Esophagus squamous epithelium (tissue), 5 donors: Measurements from ENCODE around the gene MRPS10. TPM values are rescaled to one million over a fixed set of nuclear protein-coding genes. Genes with fewer than 3 reads are reported as not detected.
"Not testable (repeated sequence)": the region's sequence is repeated elsewhere in the genome, so short reads cannot be mapped to it uniquely, and the experiment has no call there.

Experiments
- DNase-seq: peaks from one replicate; lab custom pipeline; 2025; lab: John Stamatoyannopoulos, UW
- H3K27ac ChIP-seq, 4 donors: fragments of 200-600 bp; sonication (generic); one replicate each; pipeline ENCODE4 v1.5.1; 2016 to 2019; ENCODE audit warnings: mild to moderate bottlenecking in 1 of 4
- H3K27me3 ChIP-seq, 4 donors: fragments of 200-600 bp; sonication (generic); 1 replicate in 3 of 4; 2 replicates in 1 of 4; pipeline versions ENCODE4 v1.5.1 to v1.6.0; 2017 to 2021; ENCODE audit warnings: antibody characterized with exemption in 1 of 4
- H3K36me3 ChIP-seq, 3 donors: fragments of 200-600 bp; sonication (generic); one replicate each; pipeline ENCODE4 v1.5.1; 2016 to 2019
- H3K4me1 ChIP-seq, 3 donors: fragments of 200-600 bp; sonication (generic); one replicate each; pipeline ENCODE4 v1.5.1; 2017 to 2019
- H3K4me3 ChIP-seq, 4 donors: fragments of 200-600 bp; sonication (generic); 1 replicate in 3 of 4; 2 replicates in 1 of 4; pipeline ENCODE4 v1.5.1; 2016 to 2019; ENCODE audit warnings: mild to moderate bottlenecking in 2 of 4, moderate library complexity in 1 of 4
- H3K9me3 ChIP-seq, 3 donors: fragments of 200-600 bp; sonication (generic); one replicate each; pipeline ENCODE4 v1.5.1; 2016 to 2019
- POLR2A ChIP-seq, 4 donors: fragments of 450-650 bp; IDR thresholded peaks; one replicate each; pipeline ENCODE4 v1.6.1; 2017; ENCODE audit warnings: antibody characterized with exemption in 4 of 4, mild to moderate bottlenecking in 4 of 4, moderate library complexity in 3 of 4
- WGBS, 2 donors: methylation state at CpG; one replicate each; pipeline ENCODE4 v1.1.5; 2018; 5-methylcytosine and 5-hydroxymethylcytosine counted together
- intact Hi-C: fragments of 100-400 bp; cut with DNase I; formaldehyde crosslinking; loops from one replicate; pipeline ENCODE4 v1.15.0; 2022
- total RNA-seq, 4 donors: library from RNA; depleted of rRNA; stranded (reverse); fragments of >200 nt; gene quantifications; one replicate each; pipeline ENCODE4 v1.1.0, GENCODE V29; 2016
- TF ChIP-seq, protein P1 (sequence below), 6 experiments: fragments of 450-650 bp in 4 of 6; fragments of 200-600 bp in 2 of 6; sonication (generic) in 2 of 6; IDR thresholded peaks; one replicate each; pipeline ENCODE4 v1.5.1; 2016 to 2019; ENCODE audit warnings: antibody characterized with exemption in 6 of 6, mild to moderate bottlenecking in 4 of 6, moderate library complexity in 4 of 6
- donor health status: DM: yes; HTN: yes; CAD: no.

The MRPS10 gene
- total RNA-seq, 4 donors from 2014 or later, result 40.3 to 70.3 (median 46.2) TPM

DNA sequence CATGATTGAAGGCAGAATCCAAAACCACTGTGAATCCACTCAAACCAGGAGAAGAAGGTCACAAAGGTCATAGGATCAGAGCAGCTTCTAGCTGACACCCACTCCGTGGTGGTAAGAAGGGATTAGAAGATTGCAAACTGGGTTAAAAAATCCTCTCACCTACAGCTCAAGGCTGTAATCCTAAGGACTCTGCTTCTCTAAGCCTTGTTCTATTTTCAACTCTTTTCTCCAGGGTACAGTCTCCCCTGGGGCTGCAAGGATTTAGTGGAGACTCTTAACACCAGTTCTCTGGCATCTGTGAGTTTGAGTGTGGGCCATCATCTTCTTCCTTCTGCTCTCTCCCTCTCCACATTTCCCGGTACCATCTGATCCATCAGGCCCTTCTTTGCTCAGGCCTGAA, 44.6 kb downstream of the MRPS10 start, which contains the start of gene GUCA1A:
GUCA1A (plus strand) TSS at position 264 of the 400 bp plus-strand sequence. CDS start 250 bp downstream, outside the sequence.
- no peaks in the 10 kb centered on the region for H3K4me1 ChIP-seq
- H3K9me3 ChIP-seq, result no peaks in the 10 kb centered on the region
- H3K36me3 ChIP-seq, result no peaks in the 10 kb centered on the region
- H3K27ac ChIP-seq, result no peak within 1 kb of the TSS
- no peak for DNase-seq
- WGBS, 2 donors, result 94 to 100% methylated on average over 2 of the region's 2 CpGs
- TF ChIP-seq, protein P1, sequence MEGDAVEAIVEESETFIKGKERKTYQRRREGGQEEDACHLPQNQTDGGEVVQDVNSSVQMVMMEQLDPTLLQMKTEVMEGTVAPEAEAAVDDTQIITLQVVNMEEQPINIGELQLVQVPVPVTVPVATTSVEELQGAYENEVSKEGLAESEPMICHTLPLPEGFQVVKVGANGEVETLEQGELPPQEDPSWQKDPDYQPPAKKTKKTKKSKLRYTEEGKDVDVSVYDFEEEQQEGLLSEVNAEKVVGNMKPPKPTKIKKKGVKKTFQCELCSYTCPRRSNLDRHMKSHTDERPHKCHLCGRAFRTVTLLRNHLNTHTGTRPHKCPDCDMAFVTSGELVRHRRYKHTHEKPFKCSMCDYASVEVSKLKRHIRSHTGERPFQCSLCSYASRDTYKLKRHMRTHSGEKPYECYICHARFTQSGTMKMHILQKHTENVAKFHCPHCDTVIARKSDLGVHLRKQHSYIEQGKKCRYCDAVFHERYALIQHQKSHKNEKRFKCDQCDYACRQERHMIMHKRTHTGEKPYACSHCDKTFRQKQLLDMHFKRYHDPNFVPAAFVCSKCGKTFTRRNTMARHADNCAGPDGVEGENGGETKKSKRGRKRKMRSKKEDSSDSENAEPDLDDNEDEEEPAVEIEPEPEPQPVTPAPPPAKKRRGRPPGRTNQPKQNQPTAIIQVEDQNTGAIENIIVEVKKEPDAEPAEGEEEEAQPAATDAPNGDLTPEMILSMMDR (IDR thresholded peaks at IDR 0.05), result no peak
- no peak for TF ChIP-seq POLR2A (IDR thresholded peaks at IDR 0.05)
- H3K27me3 ChIP-seq, result peaks cover 0 to 4% (median 0%) of the 10 kb centered on the region in 4 donors
- intact Hi-C loops, result no loop called here
- H3K4me3 ChIP-seq, result no peak within 1 kb of the TSS

DNA sequence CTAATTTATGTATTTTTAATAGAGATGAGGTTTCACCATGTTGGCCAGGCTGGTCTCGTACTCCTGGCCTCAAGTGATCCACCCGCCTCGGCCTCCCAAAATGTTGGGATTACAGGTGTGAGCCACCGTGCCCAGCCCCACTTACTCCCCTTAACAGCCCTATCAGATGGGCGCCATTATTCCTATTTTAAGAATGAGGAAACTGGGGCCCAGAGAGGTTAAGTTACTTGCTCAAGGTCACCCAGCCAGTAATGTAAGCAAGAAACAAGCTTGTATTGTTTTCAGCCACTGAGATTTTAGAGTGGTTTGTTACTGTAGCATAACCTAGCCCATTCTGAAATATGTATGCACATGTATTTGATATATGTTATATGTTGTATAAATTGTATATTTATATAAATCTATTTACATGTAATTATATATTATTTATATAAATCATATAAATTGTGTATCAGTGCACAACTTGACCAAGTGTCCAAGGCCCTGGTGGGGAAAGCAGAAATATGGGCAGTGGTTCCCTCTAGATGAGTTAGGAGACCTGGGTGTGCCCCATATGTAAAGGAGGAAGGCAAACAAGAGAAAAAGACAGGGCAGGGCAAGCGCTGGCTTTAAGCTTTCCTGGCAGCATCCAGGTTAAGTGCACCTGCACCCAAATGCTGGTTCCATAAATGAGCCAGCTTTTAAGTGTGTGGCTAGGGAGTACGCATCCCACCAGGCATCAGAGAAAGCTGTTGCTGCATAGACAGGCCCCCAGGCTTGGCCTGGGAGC, 45.7 kb downstream of the MRPS10 start:
- Histone ChIP-seq H3K4me3 (no peak overlapping the region), H3K4me1 (peaks cover 0 to 1% (median 0%) of the 10 kb centered on the region in 3 donors), H3K27me3 (no peaks in the 10 kb centered on the region), H3K9me3 (no peaks in the 10 kb centered on the region), H3K36me3 (no peaks in the 10 kb centered on the region), H3K27ac (no peak overlapping the region)
- no peak for TF ChIP-seq POLR2A (IDR thresholded peaks at IDR 0.05)
- TF ChIP-seq, protein P1 (IDR thresholded peaks at IDR 0.05), result no peak
- DNase-seq, result no peak
- intact Hi-C loops, result no loop called here
- WGBS, 2 donors, result 66 to 91% methylated on average over 4 to 7 of the region's 7 CpGs

DNA sequence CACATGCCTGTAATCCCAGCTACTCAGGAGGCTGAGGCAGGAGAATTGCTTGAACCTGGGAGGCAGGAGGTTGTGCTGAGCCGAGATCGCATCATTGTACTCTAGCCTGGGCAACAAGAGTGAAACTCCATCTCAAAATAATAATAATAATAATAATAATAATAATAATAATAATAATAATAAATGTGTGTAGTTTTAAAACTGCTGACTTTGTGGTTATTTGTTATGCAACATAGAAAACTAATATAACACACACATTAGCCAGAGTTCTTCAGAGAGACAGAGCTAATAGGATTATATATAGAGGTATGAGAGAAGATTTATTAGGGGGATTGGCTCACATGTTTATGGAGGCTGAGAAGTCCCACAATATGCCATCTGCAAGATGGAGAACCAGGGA, 47.9 kb downstream of the MRPS10 start:
- not testable (repeated sequence) for H3K4me3 ChIP-seq, H3K9me3 ChIP-seq, DNase-seq, H3K27me3 ChIP-seq, H3K27ac ChIP-seq, H3K36me3 ChIP-seq
- H3K4me1 ChIP-seq, result peaks cover 0 to 11% (median 0%) of the 10 kb centered on the region in 3 donors
- intact Hi-C loops, result loop anchor here (10.0 kb wide), 1 partner anchor 45 kb away; the partner anchor contains the start of gene MRPS10
- 42 to 50% methylated on average over 2 of the region's 2 CpGs for WGBS, 2 donors

DNA sequence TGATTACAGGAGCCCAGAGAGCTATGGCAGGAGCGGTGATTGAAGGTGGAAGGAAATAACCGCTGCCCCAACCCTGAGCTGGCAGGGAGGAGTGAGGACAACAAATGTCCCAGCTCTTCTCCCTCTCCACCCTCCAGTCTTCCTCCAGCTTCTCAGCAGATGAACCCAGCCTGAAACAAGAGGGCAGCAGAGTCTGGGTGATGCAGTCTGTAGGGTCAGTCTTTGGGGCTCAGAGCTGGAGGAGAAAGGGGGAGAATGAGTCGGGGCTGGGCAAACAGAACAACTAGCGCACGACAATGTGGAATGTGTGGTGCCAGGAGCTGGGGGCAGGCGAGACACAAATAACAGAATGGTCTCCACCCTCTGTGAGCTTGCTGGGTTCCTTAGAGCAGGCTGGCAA, 49.0 kb downstream of the MRPS10 start:
- TF ChIP-seq POLR2A (IDR thresholded peaks at IDR 0.05), result no peak
- TF ChIP-seq, protein P1 (IDR thresholded peaks at IDR 0.05), result no peak
- Histone ChIP-seq H3K4me1 (peaks cover 0 to 17% (median 0%) of the 10 kb centered on the region in 3 donors), H3K27me3 (no peaks in the 10 kb centered on the region), H3K4me3 (no peak overlapping the region), H3K27ac (no peak overlapping the region), H3K9me3 (no peaks in the 10 kb centered on the region), H3K36me3 (no peaks in the 10 kb centered on the region)
- DNase-seq, result no peak
- intact Hi-C loops, result loop anchor here (10.0 kb wide), 1 partner anchor 46 kb away; the partner anchor contains the start of gene MRPS10
- WGBS, 2 donors, result 70 to 86% methylated on average over 6 of the region's 6 CpGs

DNA sequence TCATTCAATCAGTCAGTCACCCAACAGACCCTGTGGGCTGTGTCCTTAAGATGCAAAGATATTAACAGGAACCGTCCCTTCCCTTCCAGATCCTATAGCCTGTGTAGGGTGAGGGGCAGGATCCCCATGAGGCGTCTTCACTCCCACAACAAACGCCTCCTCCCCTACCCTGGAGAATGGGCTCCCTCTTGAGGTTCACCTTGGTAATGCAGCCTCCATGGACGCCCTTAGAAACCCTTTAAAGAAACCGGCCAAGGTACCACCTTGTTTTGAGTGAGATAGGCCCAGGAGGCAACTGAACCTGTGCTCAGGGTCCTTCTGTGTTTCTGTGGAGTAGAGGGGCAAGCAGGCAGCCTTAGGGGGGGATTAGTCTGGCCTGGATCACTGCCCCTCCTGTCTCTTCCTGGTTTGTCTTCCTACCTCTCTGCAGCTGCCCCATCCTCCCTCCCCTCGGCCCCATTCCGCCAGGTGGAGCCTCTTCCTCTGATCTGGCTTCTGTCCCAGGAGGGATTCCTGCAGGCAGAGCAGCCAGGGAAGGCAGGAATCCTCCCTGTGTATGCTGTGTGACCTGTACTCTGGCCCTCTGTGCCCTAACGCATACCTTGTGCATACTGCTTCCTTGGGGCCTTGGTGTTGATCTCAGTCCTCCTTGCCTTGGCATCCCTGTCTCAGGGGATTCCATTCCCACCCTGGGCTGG, 51.1 kb downstream of the MRPS10 start:
- TF ChIP-seq, protein P1 (IDR thresholded peaks at IDR 0.05), result peak; percentile 82 to 97 (median 96)
- TF ChIP-seq POLR2A (IDR thresholded peaks at IDR 0.05), result no peak
- intact Hi-C loops, result loop anchor here (2.0 to 10.0 kb wide), 2 partner anchors 48 to 90 kb away; partner anchors contain the start of gene MRPS10
- Histone ChIP-seq H3K27ac (peak overlapping the region in 2 of 4 donors; percentile 39 to 44), H3K4me3 (no peak overlapping the region), H3K4me1 (peaks cover 0 to 17% (median 0%) of the 10 kb centered on the region in 3 donors), H3K36me3 (no peaks in the 10 kb centered on the region), H3K27me3 (no peaks in the 10 kb centered on the region), H3K9me3 (no peaks in the 10 kb centered on the region)
- 2 to 3% methylated on average over 4 to 7 of the region's 8 CpGs for WGBS, 2 donors
- DNase-seq, result no peak
